Fibroblast of lung (primary cell): ENCODE results near the gene CDKN3. TPM values are rescaled to one million over a fixed set of nuclear protein-coding genes. Genes with fewer than 3 reads are reported as not detected.
"Not testable (repeated sequence)": the region's sequence is repeated elsewhere in the genome, so short reads cannot be mapped to it uniquely, and the experiment has no call there.

Experiments used
- DNase-seq, 2 donors: peaks; one replicate each; pipeline versions ENCODE4 v3.0.0 to v3.0.0-alpha.2; 2010; ENCODE audit warnings: low read depth in 2 of 2
- H2AFZ ChIP-seq: 2 replicates; pipeline ENCODE4 v1.5.1; 2012; ENCODE audit warnings: low read length, control low read depth, inconsistent platforms
- H3K27ac ChIP-seq: 2 replicates; pipeline ENCODE4 v1.5.1; 2011; ENCODE audit warnings: low read length, control low read depth; ENCODE audit not compliant: insufficient read depth
- H3K27me3 ChIP-seq: 2 replicates; pipeline ENCODE4 v1.5.1; 2011; ENCODE audit warnings: mild to moderate bottlenecking, low read length; ENCODE audit not compliant: control insufficient read depth, insufficient read depth
- H3K36me3 ChIP-seq: 2 replicates; pipeline ENCODE4 v1.5.1; 2011; ENCODE audit warnings: low read length; ENCODE audit not compliant: control insufficient read depth, insufficient read depth
- H3K4me1 ChIP-seq: 2 replicates; pipeline ENCODE4 v1.5.1; 2011; ENCODE audit warnings: low read length; ENCODE audit not compliant: control insufficient read depth, insufficient read depth; ENCODE audit errors: extremely low read depth
- H3K4me2 ChIP-seq: 2 replicates; pipeline ENCODE4 v1.5.1; 2011; ENCODE audit warnings: low read length, control low read depth; ENCODE audit not compliant: insufficient read depth; ENCODE audit errors: extremely low read depth
- H3K4me3 ChIP-seq, 4 experiments: fragments of 200-600 bp in 1 of 4; sonication (generic) in 1 of 4; replicated peaks in 1 of 4; 2 replicates each; pipeline ENCODE4 v1.5.1; 2011 to 2016; ENCODE audit warnings: low read length in 4 of 4, low read depth in 3 of 4, mild to moderate bottlenecking in 3 of 4, control low read depth in 2 of 4, inconsistent platforms in 1 of 4, mixed read lengths in 1 of 4; ENCODE audit not compliant: insufficient read depth in 1 of 4; ENCODE audit errors: control extremely low read depth in 1 of 4
- H3K79me2 ChIP-seq: 2 replicates; pipeline ENCODE4 v1.5.1; 2012; ENCODE audit warnings: mild to moderate bottlenecking, low read length, inconsistent platforms; ENCODE audit not compliant: control insufficient read depth, insufficient read depth
- H3K9ac ChIP-seq: 2 replicates; pipeline ENCODE4 v1.5.1; 2011; ENCODE audit warnings: mild to moderate bottlenecking, low read length, control low read depth; ENCODE audit not compliant: insufficient read depth
- H3K9me3 ChIP-seq: 2 replicates; pipeline ENCODE4 v1.5.1; 2012; ENCODE audit warnings: low read depth, low read length; ENCODE audit not compliant: control insufficient read depth, insufficient read depth
- H4K20me1 ChIP-seq: 2 replicates; pipeline ENCODE4 v1.5.1; 2011; ENCODE audit warnings: low read length; ENCODE audit not compliant: control insufficient read depth, insufficient read depth; ENCODE audit errors: extremely low read depth
- CTCF ChIP-seq, 2 donors: IDR thresholded peaks in 1 of 2; conservative IDR thresholded peaks in 1 of 2; 1 replicate in 1 of 2; 2 replicates in 1 of 2; pipeline ENCODE4 v1.5.1; 2011 to 2012; ENCODE audit warnings: low read length in 2 of 2, control low read depth in 1 of 2, inconsistent platforms in 1 of 2, low read depth in 1 of 2, mild to moderate bottlenecking in 1 of 2
- EZH2 ChIP-seq: IDR thresholded peaks from 2 replicates; pipeline ENCODE4 v1.5.1; 2012; ENCODE audit warnings: low read length, control low read depth, mild to moderate bottlenecking; ENCODE audit errors: missing control alignments
- polyA plus RNA-seq, 2 donors: library from polyadenylated mRNA; depleted of rRNA in 1 of 2; stranded (reverse) in 1 of 2; unstranded in 1 of 2; fragments of >200 nt; gene quantifications; 2 replicates each; pipeline ENCODE4 v1.2.1, GENCODE V29; 2011 to 2012; ENCODE audit warnings: missing spikeins in 1 of 2
- total RNA-seq: library from RNA; depleted of rRNA; stranded (reverse); fragments of >200 nt; gene quantifications from 2 replicates; pipeline ENCODE4 v1.2.1, GENCODE V29; 2014

Gene CDKN3
- total and polyA plus RNA-seq, 2 donors (not counting 1 experiment from before 2014, with no cell fraction given), result 27.0 to 51.5 TPM

- Histone ChIP-seq H2AFZ (peak within 1 kb of the TSS; percentile 92), H3K4me1 (peaks cover 4% of the 10 kb centered on the region), H3K9ac (peak within 1 kb of the TSS; percentile 99), H4K20me1 (no peaks in the 10 kb centered on the region), H3K27ac (peak within 1 kb of the TSS; percentile 81), H3K27me3 (no peaks in the 10 kb centered on the region), H3K9me3 (no peaks in the 10 kb centered on the region), H3K79me2 (peaks cover 45% of the 10 kb centered on the region), H3K4me2 (peak within 1 kb of the TSS; percentile 86), H3K4me3 (peak within 1 kb of the TSS; percentile 60 to 97 (median 70)), H3K36me3 (no peaks in the 10 kb centered on the region)
- TF ChIP-seq EZH2 (no peak), CTCF (conservative IDR thresholded peaks at IDR 0.05 in 1 of 2, IDR thresholded peaks at IDR 0.05 in 1 of 2; ENCODE audit: low read depth in 1 of 2, low read length in 2 of 2) (peak; percentile 82)
- peak; percentile 91 to 92 for DNase-seq
Observed at GRCh38 chr14:54440873-54441868, 44.4 kb downstream of the CDKN3 start, which contains the start of gene CNIH1. TSS of gene CNIH1 (minus strand) at chr14:54441374. CDS start at chr14:54441327, 47 bp downstream.

GRCh38 chr14:54442961-54443360, 46.2 kb downstream of the CDKN3 start:
- not testable (repeated sequence) for H3K4me3 ChIP-seq, H2AFZ ChIP-seq, H3K27ac ChIP-seq

GRCh38 chr14:54443981-54444380, 47.2 kb downstream of the CDKN3 start:
- Histone ChIP-seq H2AFZ (no peak overlapping the region), H3K4me2 (no peak overlapping the region), H3K4me3 (no peak overlapping the region), H3K79me2 (peaks cover 17% of the 10 kb centered on the region), H3K9me3 (no peaks in the 10 kb centered on the region), H3K9ac (no peak overlapping the region), H3K27me3 (no peaks in the 10 kb centered on the region), H3K4me1 (peaks cover 8% of the 10 kb centered on the region), H4K20me1 (no peaks in the 10 kb centered on the region), H3K27ac (no peak overlapping the region), H3K36me3 (no peaks in the 10 kb centered on the region)
- no peak for TF ChIP-seq EZH2
- TF ChIP-seq CTCF (conservative IDR thresholded peaks at IDR 0.05 in 1 of 2, IDR thresholded peaks at IDR 0.05 in 1 of 2; ENCODE audit: low read depth in 1 of 2, low read length in 2 of 2), result no peak
- peak in 1 of 2 donors; percentile 21 for DNase-seq

More at GRCh38 chr14:54442961-54443360, 46.2 kb downstream of the CDKN3 start:
- H4K20me1 ChIP-seq, H3K4me2 ChIP-seq, H3K4me1 ChIP-seq, H3K27me3 ChIP-seq, DNase-seq, H3K9me3 ChIP-seq, H3K9ac ChIP-seq, H3K36me3 ChIP-seq: not testable (repeated sequence)
- H3K79me2 ChIP-seq, result peaks cover 27% of the 10 kb centered on the region
